Measurements from ENCODE around the gene TMEM106C.

TMEM106C gene, protein sequence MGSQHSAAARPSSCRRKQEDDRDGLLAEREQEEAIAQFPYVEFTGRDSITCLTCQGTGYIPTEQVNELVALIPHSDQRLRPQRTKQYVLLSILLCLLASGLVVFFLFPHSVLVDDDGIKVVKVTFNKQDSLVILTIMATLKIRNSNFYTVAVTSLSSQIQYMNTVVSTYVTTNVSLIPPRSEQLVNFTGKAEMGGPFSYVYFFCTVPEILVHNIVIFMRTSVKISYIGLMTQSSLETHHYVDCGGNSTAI

GRCh38 chr12:47963340-47964040, at the start of gene TMEM106C:
TSS of gene TMEM106C (plus strand) at chr12:47963596. CDS start at chr12:47964237, 641 bp downstream.
- peak; percentile 88 for DNase-seq (ENCODE audit: low read depth)

DNA sequence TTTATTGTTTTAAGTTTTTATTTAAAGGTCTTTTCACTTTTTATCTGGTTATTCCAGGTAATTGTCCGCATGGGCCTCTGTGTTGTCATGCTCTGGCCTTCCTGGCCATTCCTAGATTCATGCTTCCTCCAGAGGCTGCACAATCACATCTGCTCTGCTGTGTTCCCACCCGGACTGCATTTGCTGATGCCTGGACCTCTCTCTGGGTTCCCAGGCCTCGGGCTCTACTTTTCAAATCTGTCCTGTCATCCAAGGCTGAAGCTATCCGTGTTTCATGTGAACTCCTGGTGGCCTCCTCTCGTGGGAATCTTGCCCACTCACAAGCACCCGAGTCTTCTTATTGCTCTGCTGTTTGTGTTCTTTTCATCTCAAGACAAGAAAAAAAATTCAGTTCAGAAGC, 42.5 kb upstream of the TMEM106C start:
- no peak for DNase-seq (ENCODE audit: low read depth)

DNA sequence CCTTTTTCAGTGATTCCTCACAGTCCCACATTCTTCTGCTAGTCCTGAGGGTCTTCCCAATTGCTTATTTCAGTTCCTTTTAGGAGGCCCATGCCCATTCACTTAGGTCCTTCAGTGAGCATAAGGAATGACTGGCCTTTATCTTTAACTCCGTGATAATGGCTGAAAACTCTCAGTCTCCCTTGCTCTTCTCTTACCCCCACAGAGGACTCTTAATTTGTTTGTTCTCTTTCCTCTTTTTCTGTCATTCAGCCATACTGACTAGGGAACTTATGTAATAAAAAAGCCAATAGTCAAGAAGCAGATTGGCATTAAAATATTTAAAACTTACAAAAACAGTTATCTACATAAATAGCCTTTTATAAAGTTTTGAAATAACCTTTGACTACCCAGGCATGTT, 41.5 kb upstream of the TMEM106C start:
- DNase-seq (ENCODE audit: low read depth), result no peak

- DNase-seq (ENCODE audit: low read depth), result no peak
Observed at GRCh38 chr12:47927346-47927745, 36.0 kb upstream of the TMEM106C start.

DNA sequence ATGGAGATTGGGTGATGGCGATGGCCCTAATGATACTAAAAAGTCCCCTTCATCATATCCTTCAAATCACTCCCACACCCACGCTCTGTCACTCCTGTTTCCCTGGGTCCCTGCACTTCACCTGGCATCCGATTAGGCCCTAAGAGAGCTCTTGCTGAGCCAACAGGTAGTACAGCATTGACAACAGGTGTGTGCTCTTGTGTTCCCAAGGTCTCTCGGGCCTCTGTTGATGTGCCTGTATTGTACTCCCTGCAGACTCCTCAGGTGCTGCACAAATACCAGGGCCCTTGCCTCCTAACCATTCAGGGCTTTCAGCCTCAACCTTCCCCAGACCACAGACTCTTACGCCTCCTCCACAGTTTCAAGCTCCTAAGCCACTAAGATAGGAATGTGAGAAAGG, 32.8 kb upstream of the TMEM106C start:
- DNase-seq (ENCODE audit: low read depth), result no peak

DNA sequence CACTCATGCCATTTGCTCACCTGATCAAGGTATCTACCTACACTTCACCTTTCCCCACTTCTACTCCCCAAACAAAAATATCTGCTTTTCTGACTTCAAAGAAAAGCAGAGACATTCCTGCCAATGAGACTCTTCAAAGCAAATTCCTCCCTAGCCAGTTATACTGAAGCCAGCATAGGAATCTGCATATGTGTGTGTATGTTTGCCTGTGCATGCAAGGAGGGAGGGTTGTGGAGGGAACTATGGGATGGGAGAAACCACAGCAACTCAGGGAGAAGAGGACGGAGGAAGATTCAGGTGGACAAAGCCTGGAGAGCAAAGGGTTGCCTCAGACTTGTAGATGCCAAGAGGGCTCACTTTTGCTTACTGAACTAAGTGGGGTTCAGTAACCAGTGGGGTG, 32.2 kb upstream of the TMEM106C start:
- no peak for DNase-seq (ENCODE audit: low read depth)

DNA sequence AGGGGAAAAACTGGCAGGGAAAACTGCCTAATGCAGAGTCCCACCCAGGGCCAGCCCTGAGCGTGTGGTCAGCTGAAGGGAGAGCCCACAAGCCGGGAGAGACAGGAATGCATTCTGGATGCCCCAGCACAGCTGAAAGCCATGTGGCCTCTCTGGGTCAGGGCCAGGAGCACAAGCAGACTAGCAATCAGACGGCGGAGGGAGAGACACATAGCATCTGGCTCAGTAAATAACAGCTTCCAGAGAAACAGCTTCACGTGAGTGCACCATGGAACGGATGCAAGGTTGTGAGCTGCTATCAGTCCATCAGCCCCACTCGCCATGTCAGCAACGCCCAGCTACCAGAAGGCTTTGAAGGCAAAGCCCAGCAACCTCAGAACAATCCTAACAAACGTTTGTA, 28.2 kb upstream of the TMEM106C start:
- DNase-seq (ENCODE audit: low read depth), result no peak

DNA sequence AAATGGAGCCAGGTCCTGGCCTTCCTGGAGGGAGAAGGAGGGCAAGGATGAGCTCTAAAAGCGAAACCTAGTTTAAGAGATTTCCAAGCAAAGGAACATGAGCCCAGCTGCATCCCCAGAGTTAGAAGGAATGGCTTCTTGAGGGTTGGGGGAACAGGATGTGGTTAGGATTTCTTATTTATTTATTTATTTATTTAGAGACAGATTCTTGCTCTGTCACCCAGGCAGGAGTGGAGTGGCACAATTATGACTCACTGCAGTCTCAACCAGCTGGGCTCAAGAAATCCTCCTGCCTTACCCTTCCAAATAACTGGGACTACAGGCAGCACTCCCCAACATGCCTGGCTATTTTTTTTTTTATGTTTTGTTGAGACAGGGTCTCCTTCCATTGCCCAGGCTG, 25.3 kb upstream of the TMEM106C start:
- no peak for DNase-seq (ENCODE audit: low read depth)

DNA sequence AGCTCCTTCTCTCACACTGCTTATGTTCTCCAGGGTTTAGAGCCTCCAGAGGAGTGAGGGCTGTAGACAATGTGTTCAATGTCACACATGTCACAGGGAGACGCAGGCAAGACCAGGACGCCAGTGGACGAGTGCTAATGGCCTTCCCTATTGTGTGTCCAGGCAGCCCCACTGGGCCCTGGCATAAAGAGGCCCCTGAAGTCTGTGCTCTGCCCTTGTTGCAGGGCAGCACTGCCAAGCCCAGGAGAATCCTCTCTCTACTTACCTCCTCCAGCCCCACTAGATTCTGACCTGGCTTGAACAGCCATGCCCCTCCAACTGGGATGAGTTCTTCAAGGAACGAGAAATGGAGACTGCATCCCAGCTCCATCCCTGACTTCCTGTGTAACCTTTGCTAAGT, 24.8 kb upstream of the TMEM106C start:
- no peak for DNase-seq (ENCODE audit: low read depth)

DNA sequence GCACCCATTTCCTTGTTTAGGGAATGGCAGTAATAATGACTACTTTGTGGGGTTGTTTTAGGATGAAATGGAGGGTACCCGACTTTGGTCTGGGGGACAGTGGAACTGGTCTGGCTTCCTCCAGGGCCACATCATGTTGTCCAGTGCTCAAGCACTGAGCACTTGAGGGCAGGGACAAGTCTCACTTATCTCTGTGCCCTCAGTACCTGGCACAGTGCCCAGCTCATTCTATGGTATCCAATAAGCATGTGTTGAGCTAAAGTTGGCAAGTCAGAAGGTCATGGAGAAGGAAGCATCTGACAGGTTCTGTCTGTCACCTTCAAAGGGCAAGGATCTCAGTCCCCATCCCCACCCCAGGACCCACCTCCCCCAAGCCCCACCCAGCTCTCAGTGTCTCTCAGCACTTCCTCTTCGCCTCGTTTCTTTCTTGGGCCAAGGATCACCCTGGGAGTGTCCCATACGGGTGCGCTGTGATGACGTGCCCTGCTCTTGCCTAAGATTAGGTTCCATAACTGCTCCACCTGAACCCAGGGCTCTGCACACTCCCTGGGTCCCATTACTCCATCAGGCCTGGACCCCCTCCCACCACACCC, 24.3 kb upstream of the TMEM106C start:
- no peak for DNase-seq (ENCODE audit: low read depth)

DNA sequence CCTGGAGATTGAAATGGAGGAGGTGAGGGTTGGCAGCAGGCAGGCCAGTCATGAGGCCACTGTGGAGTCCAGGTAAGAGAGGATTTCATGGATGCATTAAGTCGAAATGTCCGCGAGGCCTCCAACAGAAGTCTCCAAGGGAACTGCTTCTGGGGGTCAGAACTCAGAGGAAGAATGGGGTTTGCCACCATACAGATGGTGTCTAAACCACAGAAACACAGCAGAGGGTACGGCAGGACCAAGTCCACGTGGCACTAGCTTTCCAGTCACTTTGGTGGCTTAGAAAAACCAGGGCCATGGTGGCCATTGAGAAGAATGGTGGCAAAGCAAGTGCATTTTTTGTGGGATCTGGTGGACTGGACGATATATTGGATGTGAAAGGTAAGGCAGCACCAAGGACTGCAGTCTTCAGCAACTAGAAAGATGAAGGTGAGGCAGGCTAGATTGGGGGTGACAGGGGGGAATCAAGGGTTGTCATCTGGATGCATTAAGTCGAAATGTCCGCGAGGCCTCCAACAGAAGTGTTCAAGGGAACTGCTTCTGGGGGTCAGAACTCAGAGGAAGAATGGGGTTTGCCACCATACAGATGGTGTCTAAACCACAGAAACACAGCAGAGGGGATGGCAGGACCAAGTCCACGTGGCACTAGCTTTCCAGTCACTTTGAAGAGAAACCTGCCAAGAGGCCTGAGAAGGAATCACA, 22.5 kb upstream of the TMEM106C start:
- no peak for DNase-seq (ENCODE audit: low read depth)

DNA sequence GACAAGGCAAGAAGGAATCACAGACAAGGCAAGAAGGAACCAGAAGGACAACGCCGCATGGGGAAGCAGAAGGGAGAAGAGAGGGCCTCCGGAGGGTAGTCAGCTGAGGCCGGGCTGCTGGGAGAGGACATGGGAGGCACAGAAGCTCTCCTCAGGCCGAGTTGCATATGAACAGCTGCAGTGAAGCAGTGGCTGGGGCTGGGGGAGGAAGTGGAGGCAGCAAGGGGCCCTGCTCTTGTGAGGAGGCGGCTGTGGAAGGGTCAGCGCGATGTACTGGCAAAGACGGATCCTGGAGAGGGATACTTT, 22.0 kb upstream of the TMEM106C start:
- no peak for DNase-seq (ENCODE audit: low read depth)

GRCh38 chr12:47941871-47942613, 21.4 kb upstream of the TMEM106C start:
- DNase-seq (ENCODE audit: low read depth), result peak; percentile 18

DNA sequence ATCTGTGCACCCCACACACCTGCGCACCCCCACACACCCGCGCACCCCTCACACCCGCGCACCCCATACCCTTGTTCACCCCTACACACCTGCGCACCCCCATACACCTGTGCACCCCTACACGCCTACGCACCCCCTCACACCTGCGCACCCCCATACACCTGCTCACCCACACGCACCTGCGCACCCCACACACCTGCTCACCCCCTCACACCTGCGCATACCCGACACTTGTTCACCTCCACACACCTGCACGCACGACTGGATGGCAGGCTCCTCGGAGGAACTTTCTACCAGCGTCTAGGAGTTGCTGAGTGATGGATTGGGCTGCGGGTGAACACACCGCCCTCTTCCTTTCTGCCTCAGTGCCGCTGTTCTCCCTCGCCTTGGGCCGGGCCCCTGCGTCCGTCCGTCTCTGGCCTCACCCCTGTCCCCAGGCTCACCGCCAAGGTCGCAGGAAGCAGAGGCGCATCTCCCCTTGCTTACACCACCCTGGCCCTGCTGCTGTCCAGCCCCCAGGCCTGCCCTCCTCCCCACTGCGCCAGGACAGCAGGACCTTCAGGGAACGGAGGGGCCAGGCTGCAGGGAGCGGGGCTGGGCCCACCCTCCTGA, 20.7 kb upstream of the TMEM106C start:
- DNase-seq (ENCODE audit: low read depth), result no peak

DNA sequence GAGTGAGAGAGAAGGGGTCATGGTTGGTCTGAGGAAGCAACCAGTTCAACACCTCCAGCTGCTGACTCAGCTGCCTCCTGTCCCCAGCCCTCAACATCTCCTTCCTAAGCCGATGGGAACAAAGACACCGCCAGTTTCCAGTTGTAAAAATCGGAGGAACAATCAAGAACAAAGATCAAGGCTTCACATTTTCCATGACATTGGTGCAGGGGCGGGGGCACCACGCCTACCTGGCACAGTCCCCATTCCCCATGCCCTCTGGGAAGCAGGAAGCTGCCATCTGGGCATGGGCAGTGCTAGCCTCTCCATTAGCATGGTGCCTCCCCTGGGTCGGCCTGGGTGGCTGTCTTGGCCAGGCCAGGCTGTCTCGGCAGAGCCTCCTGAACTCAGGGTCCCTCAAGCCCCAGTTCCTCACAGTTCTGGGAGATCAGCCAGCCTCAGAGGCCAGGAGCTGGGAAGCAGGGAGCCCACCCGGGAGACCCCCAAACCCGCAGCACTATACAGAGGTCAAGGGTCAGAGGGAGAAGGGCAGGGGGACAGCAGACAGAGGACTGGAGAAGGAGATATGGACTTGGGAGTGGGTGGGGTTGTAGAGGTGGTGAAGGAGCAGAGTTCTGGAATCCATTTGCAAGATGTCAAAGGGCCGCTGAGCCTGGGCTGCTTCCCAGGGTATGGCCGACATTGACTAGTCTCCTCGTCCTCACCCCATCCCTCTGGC, 19.6 kb upstream of the TMEM106C start:
- no peak for DNase-seq (ENCODE audit: low read depth)

- no peak for DNase-seq (ENCODE audit: low read depth)
Observed at GRCh38 chr12:47944685-47945340, 18.6 kb upstream of the TMEM106C start.

DNA sequence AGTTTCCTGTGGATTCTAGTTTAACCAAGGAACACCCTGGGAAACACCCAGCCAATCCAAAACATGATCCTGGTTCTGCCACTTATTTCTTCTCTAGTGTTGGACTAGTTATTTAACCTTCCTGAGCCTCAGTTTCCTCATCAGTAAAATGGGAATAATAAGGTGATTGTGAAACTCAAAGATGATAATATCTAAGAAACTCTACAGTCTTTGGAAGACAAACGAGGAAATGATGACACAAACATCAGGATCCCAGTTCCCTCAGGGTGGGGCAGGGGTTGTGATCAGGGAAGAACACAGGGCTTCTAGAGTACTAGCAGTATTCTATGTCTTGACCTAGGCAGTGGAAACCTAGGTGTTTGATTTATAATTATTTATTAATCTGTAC, 18.1 kb upstream of the TMEM106C start:
- no peak for DNase-seq (ENCODE audit: low read depth)

- DNase-seq (ENCODE audit: low read depth), result no peak
Observed at GRCh38 chr12:47946413-47947323, 16.7 kb upstream of the TMEM106C start.

DNA sequence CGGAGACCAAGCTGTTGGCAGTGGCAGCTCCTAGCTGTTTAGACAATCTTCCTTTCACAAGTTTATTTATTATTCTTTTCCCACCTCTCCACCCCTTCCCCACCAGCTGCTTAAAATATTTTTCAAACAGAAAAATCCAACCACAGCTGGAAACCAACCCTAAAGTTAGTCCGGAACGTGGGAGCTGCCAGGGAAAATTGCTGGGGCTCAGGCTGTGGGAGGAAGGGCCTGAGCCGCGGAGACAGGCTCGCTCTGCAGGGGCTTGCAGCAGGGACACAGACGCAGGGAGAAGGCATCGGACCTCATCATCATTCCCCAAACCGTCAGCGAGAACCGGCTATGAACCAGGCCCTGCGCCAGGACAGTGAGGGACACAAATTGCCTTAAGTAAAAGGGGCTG, 16.1 kb upstream of the TMEM106C start:
- no peak for DNase-seq (ENCODE audit: low read depth)
